Spleen (tissue), 11 donors: ENCODE measurements around the gene FAM3D. TPM values are rescaled to one million over a fixed set of nuclear protein-coding genes. Genes with fewer than 3 reads are reported as not detected.
A peak's percentile ranks its signal among the peaks of the same experiment; 100 is the strongest.

Source experiments
- DNase-seq: peaks from one replicate; pipeline ENCODE4 v3.0.0-alpha.2; 2020
- H3K27ac ChIP-seq, 8 donors: fragments of 200-600 bp; sonication (generic) in 7 of 8; 1 replicate in 4 of 8; 2 replicates in 4 of 8; pipeline versions ENCODE4 v1.5.0 to v1.8.0; 2016 to 2021; ENCODE audit warnings: inconsistent platforms in 4 of 8, mild to moderate bottlenecking in 4 of 8, moderate library complexity in 1 of 8
- H3K27me3 ChIP-seq, 7 donors: fragments of 200-600 bp; sonication (generic) in 6 of 7; replicated peaks in 1 of 7; 1 replicate in 4 of 7; 2 replicates in 3 of 7; pipeline versions ENCODE4 v1.5.0 to v1.8.0; 2016 to 2021; ENCODE audit warnings: inconsistent platforms in 3 of 7, mild to moderate bottlenecking in 1 of 7
- H3K36me3 ChIP-seq, 6 donors: fragments of 200-600 bp; sonication (generic) in 5 of 6; 1 replicate in 4 of 6; 2 replicates in 2 of 6; pipeline versions ENCODE4 v1.5.0 to v1.8.0; 2016 to 2021; ENCODE audit warnings: inconsistent platforms in 2 of 6
- H3K4me1 ChIP-seq, 6 donors: fragments of 200-600 bp; sonication (generic) in 5 of 6; 1 replicate in 3 of 6; 2 replicates in 3 of 6; pipeline versions ENCODE4 v1.5.0 to v1.8.0; 2016 to 2021; ENCODE audit warnings: inconsistent platforms in 3 of 6
- H3K4me3 ChIP-seq, 8 donors: fragments of 200-600 bp; sonication (generic) in 7 of 8; 1 replicate in 4 of 8; 2 replicates in 4 of 8; pipeline versions ENCODE4 v1.5.0 to v1.8.0; 2016 to 2021; ENCODE audit warnings: inconsistent platforms in 4 of 8, mild to moderate bottlenecking in 4 of 8, moderate library complexity in 2 of 8
- H3K9me3 ChIP-seq, 8 donors: fragments of 200-600 bp; sonication (generic) in 7 of 8; 1 replicate in 4 of 8; 2 replicates in 4 of 8; pipeline versions ENCODE4 v1.5.0 to v1.8.0; 2016 to 2021; ENCODE audit warnings: inconsistent platforms in 4 of 8
- POLR2A ChIP-seq, 3 donors: fragments of 450-650 bp; IDR thresholded peaks; one replicate each; pipeline ENCODE4 v1.5.1; 2017; ENCODE audit warnings: antibody characterized with exemption in 3 of 3, mild to moderate bottlenecking in 1 of 3
- POLR2AphosphoS5 ChIP-seq, 3 donors: sonication (generic); formaldehyde crosslinking; IDR thresholded peaks; one replicate each; pipeline ENCODE4 v1.5.1; 2017; ENCODE audit warnings: antibody characterized with exemption in 3 of 3
- WGBS, 5 donors: extraction: QIAGEN DNeasy Blood & Tissue Kit in 3 of 5; methylation state at CpG; one replicate each; pipeline versions ENCODE4 v1.1.5 to v1.1.7; 2013 to 2018; 5-methylcytosine and 5-hydroxymethylcytosine counted together
- intact Hi-C: fragments of 100-400 bp; cut with DNase I; formaldehyde crosslinking; loops from one replicate; pipeline ENCODE4 v1.15.0; 2023; ENCODE audit warnings: low total_unique reads
- polyA plus RNA-seq, 3 donors: library from polyadenylated mRNA; stranded (reverse); fragments of 200-250 nt; gene quantifications; one replicate each; pipeline ENCODE4 v1.2.1, GENCODE V29; 2013
- total RNA-seq, 7 donors: library from RNA; depleted of rRNA in 3 of 7; stranded (reverse); fragments of >200 nt in 3 of 7; fragmentation: NEBNext Ultra II Directional in 4 of 7; extraction: Animal tissue kit (Norgen Biotek cat#: 25700) in 4 of 7; gene quantifications; one replicate each; pipeline versions ENCODE4 v1.1.0 to v1.2.1, GENCODE V29; 2016 to 2021
- TF ChIP-seq, protein P1 (sequence below), 11 experiments: fragments of 200-600 bp in 7 of 11; fragments of 450-650 bp in 4 of 11; sonication (generic) in 4 of 11; IDR thresholded peaks in 8 of 11; conservative IDR thresholded peaks in 3 of 11; 1 replicate in 7 of 11; 2 replicates in 4 of 11; pipeline versions ENCODE4 v1.4.0 to v1.8.0; 2016 to 2021; ENCODE audit warnings: antibody characterized with exemption in 11 of 11, inconsistent platforms in 4 of 11, mild to moderate bottlenecking in 1 of 11
- donor health status: healthy with polysubstance abuse.
- donor health status: DM: no; HTN: no; CAD: no; lungs with moderate emphysema.
- donor health status: DM: no; HTN: no; CAD: no.
- donor health status: Bipolar disorder and iron deficiency.
- donor health status: healthy.
- donor health status: DM: no; HTN: no; CAD: no.
- donor health status: DM: yes; HTN: yes; CAD: no.

The FAM3D gene
- total and polyA plus RNA-seq, 10 donors: 0.23 to 0.42 (median 0.32) TPM; not detected in 6

DNA sequence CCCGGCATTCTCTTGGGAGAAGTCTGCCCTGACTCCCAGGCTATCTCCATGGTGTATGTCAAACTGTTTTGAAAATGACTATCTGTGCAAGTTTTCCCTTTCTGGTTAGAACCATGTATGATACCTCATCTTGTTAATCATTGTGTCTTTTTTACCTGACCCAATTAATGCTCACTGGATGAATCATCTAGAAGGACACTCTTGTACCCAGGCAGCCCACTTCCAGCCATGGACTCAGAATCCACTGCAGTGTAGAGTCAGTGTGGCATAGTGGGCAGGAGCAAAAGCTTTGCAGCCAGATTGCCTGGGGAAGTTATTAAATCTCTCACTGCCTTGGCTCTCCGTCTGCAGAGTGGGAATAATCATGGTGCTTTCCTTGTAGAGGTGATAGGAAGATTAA, 1.2 kb downstream of the FAM3D start:
- intact Hi-C loops: no loop called here
- peaks cover 0 to 3% (median 0%) of the 10 kb centered on the region in 6 donors for H3K4me1 ChIP-seq
- H3K27ac ChIP-seq: no peak overlapping the region
- H3K27me3 ChIP-seq: no peaks in the 10 kb centered on the region
- no peaks in the 10 kb centered on the region for H3K9me3 ChIP-seq
- no peaks in the 10 kb centered on the region for H3K36me3 ChIP-seq
- no peak overlapping the region for H3K4me3 ChIP-seq
- TF ChIP-seq POLR2AphosphoS5 (IDR thresholded peaks at IDR 0.05) (no peak), POLR2A (IDR thresholded peaks at IDR 0.05) (no peak)
- no peak for DNase-seq
- WGBS, 5 donors: 90 to 100% (median 94%) methylated on average over 2 of the region's 2 CpGs

DNA sequence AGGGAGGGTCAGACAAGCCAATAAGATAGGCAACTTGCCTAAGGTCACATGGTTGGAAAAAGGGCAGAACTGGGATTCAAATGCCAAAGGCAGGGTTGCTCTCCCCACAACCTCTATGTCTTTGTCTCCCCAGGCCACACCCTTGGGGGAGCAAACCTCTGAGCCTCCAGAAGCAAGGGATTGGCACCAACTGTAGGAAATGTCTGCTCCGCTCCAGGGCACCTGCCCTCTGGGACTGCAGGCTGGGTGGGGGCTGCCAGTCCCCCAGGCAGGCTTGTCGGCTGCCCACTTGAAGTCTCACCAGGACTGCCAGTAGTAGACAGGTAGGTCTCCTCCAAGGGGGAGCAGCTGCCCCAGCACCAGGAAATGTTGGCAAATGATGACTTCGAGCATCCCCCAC, 2.0 kb downstream of the FAM3D start:
- H3K4me3 ChIP-seq: no peak overlapping the region
- peaks cover 0 to 3% (median 0%) of the 10 kb centered on the region in 6 donors for H3K4me1 ChIP-seq
- no peaks in the 10 kb centered on the region for H3K36me3 ChIP-seq
- H3K27me3 ChIP-seq: no peaks in the 10 kb centered on the region
- intact Hi-C loops: no loop called here
- no peaks in the 10 kb centered on the region for H3K9me3 ChIP-seq
- no peak for DNase-seq
- 72 to 100% (median 81%) methylated on average over 1 to 3 of the region's 3 CpGs for WGBS, 5 donors
- TF ChIP-seq, protein P1, sequence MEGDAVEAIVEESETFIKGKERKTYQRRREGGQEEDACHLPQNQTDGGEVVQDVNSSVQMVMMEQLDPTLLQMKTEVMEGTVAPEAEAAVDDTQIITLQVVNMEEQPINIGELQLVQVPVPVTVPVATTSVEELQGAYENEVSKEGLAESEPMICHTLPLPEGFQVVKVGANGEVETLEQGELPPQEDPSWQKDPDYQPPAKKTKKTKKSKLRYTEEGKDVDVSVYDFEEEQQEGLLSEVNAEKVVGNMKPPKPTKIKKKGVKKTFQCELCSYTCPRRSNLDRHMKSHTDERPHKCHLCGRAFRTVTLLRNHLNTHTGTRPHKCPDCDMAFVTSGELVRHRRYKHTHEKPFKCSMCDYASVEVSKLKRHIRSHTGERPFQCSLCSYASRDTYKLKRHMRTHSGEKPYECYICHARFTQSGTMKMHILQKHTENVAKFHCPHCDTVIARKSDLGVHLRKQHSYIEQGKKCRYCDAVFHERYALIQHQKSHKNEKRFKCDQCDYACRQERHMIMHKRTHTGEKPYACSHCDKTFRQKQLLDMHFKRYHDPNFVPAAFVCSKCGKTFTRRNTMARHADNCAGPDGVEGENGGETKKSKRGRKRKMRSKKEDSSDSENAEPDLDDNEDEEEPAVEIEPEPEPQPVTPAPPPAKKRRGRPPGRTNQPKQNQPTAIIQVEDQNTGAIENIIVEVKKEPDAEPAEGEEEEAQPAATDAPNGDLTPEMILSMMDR (IDR thresholded peaks at IDR 0.05 in 8 of 11, conservative IDR thresholded peaks at IDR 0.05 in 3 of 11): no peak
- TF ChIP-seq POLR2A (IDR thresholded peaks at IDR 0.05) (no peak), POLR2AphosphoS5 (IDR thresholded peaks at IDR 0.05) (no peak)
- no peak overlapping the region for H3K27ac ChIP-seq

DNA sequence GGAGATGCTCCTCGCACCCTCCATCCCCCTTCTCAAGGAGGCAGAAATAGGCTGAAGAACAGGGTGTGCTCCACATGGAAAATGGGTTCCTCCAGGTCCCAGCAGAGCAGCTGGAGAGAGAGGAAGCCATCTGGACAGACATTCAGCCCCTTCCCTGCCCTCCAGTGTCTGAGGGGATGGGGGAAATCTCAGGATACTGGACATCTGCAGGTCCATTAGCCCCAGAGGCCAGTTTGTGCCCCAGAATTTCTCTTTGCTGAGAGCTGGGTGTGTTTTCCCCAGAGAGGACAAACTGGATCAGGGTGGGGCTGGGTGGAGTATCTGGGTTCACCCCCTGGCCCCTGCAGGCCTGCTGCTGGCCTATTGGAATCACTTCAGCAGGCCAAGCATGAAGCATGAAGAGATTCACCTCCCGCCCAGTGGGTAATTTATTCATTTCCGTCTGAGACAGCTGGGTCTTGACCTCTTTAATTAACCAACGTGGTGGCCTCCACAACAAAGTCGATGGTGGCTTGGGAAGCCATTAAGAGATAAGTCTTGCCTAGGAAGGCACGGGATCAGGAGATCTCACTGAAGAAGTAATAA, 4.6 kb downstream of the FAM3D start:
- WGBS, 5 donors: 57 to 84% (median 80%) methylated on average over 6 of the region's 6 CpGs
- DNase-seq: no peak
- Histone ChIP-seq H3K4me1 (peaks cover 0 to 2% (median 0%) of the 10 kb centered on the region in 6 donors), H3K27ac (no peak overlapping the region), H3K27me3 (no peaks in the 10 kb centered on the region), H3K9me3 (no peaks in the 10 kb centered on the region), H3K36me3 (no peaks in the 10 kb centered on the region), H3K4me3 (no peak overlapping the region)
- intact Hi-C loops: no loop called here
- no peak for TF ChIP-seq POLR2AphosphoS5 (IDR thresholded peaks at IDR 0.05)
- TF ChIP-seq, protein P1 (IDR thresholded peaks at IDR 0.05 in 8 of 11, conservative IDR thresholded peaks at IDR 0.05 in 3 of 11): no peak
- no peak for TF ChIP-seq POLR2A (IDR thresholded peaks at IDR 0.05)

DNA sequence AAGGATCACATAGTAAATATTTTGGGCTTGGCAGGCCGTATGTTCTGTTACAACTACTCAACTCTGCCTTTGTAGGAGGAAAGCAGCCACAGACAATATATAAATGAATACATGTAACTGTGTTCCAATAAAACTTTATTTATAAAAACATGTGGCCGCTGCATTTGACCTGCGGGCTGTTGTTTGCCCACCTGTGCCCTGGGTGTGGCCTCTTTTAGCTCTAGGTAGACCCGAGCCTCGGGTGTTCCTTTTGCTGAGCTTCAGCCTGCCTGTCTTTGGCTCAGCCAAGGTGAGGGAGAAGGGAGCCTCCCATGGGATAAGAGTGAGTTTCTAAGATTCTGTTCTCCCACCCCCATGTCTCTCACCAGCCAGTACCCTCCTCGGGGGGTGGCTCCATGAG, 5.6 kb downstream of the FAM3D start:
- no peak overlapping the region for H3K27ac ChIP-seq
- DNase-seq: peak; percentile 51
- 71 to 79% (median 73%) methylated on average over 6 of the region's 6 CpGs for WGBS, 5 donors
- no peak overlapping the region for H3K4me3 ChIP-seq
- intact Hi-C loops: no loop called here
- TF ChIP-seq, protein P1 (IDR thresholded peaks at IDR 0.05 in 8 of 11, conservative IDR thresholded peaks at IDR 0.05 in 3 of 11): no peak
- TF ChIP-seq POLR2AphosphoS5 (IDR thresholded peaks at IDR 0.05) (no peak), POLR2A (IDR thresholded peaks at IDR 0.05) (no peak)
- no peaks in the 10 kb centered on the region for H3K9me3 ChIP-seq
- no peaks in the 10 kb centered on the region for H3K36me3 ChIP-seq
- H3K4me1 ChIP-seq: no peaks in the 10 kb centered on the region
- no peaks in the 10 kb centered on the region for H3K27me3 ChIP-seq
